HFF-Myc (cell line): Measurements from ENCODE around the gene E2F2.

Experiments
- DNase-seq: peaks from one replicate; pipeline ENCODE4 v3.0.0-alpha.2; 2011; ENCODE audit warnings: low read depth; ENCODE audit errors: extremely low read depth
- H3K4me3 ChIP-seq: replicated peaks from 2 replicates; pipeline ENCODE4 v1.5.1; 2011; ENCODE audit warnings: low read depth, mild to moderate bottlenecking, control low read depth, low read length
- TF ChIP-seq, protein P1 (sequence below): IDR thresholded peaks from 2 replicates; pipeline ENCODE4 v1.5.1; 2012; ENCODE audit warnings: mild to moderate bottlenecking, low read depth, low read length, control low read depth; ENCODE audit errors: missing control alignments

The E2F2 gene

DNA sequence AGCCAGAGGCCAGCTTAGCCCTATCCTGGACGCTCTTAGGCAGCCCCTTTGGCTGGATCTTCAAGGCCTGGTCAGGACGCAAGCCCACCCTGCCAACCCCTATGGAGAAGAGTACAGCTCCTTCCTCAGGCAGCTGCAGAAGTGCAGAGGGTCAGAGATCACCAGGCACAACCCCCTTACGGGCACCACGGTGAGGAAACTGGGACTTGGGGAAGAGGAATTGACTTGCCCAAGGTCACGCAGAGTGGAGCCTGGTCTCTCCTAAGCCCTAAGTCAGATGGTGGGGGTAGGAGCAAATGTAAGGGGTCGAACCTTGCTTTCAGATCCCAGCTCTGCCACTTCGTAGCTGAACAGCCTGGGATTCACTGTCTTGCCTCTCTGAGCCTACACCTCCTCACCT lies 3.7 kb downstream of the E2F2 start:
- TF ChIP-seq, protein P1, sequence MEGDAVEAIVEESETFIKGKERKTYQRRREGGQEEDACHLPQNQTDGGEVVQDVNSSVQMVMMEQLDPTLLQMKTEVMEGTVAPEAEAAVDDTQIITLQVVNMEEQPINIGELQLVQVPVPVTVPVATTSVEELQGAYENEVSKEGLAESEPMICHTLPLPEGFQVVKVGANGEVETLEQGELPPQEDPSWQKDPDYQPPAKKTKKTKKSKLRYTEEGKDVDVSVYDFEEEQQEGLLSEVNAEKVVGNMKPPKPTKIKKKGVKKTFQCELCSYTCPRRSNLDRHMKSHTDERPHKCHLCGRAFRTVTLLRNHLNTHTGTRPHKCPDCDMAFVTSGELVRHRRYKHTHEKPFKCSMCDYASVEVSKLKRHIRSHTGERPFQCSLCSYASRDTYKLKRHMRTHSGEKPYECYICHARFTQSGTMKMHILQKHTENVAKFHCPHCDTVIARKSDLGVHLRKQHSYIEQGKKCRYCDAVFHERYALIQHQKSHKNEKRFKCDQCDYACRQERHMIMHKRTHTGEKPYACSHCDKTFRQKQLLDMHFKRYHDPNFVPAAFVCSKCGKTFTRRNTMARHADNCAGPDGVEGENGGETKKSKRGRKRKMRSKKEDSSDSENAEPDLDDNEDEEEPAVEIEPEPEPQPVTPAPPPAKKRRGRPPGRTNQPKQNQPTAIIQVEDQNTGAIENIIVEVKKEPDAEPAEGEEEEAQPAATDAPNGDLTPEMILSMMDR = no peak
- H3K4me3 ChIP-seq = no peak overlapping the region
- DNase-seq = no peak

DNA sequence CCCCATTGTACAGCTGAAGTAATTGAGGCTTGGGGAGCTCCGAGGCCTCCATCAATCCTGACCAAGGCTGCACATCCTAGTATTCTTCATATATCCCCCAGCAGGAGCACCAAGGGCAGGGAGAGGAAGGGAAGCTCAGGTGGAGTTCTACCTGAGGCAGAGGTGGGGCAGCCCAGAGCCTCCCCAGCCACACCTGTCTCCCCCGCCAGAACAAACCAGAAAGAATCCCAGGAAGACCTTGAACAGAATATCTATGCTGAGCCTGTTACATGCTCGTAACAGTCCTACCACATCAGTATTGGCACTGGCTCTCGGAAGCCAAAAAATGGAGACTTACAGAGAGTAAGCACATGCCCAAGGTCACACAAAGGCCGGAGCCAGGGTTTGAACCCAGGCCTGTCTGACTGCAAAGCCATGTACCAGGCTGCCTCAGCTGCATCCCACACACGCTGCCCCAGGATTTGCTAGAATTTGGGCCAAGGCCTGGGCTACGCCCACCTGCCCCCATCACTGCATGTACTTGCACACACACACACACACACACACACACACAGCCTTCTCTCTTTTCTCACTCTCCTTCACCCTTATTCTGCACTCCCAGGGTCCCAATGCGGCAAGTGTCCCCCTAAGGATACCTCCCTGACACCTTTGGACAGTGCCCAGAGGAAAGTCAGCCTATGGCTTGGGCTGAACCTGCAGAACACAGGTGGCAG lies 4.5 kb downstream of the E2F2 start:
- TF ChIP-seq, protein P1 = no peak
- no peak overlapping the region for H3K4me3 ChIP-seq
- no peak for DNase-seq

DNA sequence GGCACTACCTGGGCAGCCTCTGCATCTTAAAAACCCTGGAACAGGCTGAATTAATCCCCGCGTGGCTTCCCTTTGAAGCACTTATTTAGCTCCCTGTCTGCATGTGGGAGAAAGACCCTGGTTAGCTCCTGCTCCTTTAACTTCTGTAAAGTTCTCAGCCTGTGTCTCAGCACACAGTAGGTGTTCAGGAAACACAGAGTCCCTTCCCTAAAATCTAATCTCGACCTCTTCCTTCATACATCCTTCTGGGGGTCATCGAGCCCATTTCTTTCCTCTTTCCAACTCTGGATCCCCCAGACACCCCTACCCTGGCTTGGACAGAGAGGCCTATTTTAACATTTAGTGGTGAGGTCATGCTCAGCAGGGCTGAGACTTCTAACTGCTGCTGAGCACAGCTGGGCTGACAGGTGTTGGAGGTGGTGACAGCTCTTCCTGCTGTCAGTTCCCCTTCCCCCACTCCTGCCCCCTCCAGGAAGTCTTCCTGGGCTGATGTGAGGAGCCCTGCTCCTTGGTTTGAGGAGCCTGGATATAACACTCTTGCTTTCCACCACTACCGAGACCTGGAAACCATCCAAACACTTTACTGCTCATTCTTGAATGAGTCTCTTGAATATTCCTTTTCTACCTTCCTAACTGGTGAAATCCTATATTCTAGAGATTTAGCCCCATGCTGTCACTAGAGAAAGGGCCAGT lies 5.3 kb downstream of the E2F2 start:
- TF ChIP-seq, protein P1 = no peak
- DNase-seq = no peak

DNA sequence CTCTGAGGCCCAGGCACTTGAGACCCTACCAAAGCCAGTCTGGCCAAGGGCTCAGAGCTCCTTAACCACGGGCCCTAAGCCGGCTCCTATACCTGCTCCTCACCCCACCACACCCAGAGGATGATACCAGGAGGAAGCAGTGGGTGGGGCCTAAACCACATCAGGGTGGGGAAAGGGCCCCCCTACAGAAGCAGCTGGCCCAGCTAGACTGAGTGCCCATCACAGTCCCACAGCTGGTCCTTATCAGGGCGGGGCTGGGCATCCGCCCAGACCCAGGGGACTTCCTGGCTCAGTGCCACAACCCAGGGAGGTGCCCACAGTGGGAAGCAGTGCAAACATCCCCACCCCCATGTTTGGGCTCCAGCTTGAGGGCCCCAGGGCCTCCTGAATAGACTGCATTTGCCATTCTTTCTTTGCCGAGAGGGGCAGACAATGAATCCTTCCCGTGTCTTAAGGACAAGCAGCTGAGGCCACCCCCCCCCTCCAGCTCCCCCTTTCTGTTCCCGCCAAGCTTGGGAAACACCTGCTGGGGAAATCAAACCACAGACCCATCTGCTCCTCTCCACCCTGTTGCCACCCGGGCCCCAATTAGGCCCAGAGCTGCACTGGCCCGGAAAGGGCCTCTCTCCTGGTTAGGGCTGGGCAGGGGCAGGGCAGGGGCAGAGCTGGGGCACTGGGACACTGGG lies 6.2 kb downstream of the E2F2 start:
- TF ChIP-seq, protein P1 = no peak
- DNase-seq = no peak
- H3K4me3 ChIP-seq = no peak overlapping the region

More for the DNA sequence above, 5.3 kb downstream of the E2F2 start:
- H3K4me3 ChIP-seq = no peak overlapping the region

DNA sequence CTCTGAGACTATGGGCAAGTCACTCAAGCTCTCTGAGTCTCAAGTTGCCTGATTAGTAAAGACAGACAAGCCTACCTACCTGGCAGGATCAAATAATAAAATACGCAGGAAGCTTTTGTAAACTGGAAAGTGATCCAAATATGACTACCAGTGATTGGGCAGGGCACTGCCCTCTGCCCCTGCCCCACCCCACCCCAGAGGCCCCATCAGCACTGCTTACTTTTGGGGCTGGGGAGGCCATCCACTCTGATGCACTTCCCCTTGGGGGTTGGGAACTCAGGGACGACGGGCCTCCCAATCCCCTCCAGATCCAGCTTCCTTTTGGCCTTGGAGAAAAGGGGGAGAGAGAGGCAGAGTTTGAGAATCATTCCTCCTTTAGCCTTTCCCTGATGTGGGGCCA lies 6.9 kb downstream of the E2F2 start:
- TF ChIP-seq, protein P1 = no peak
- DNase-seq = no peak
- no peak overlapping the region for H3K4me3 ChIP-seq

DNA sequence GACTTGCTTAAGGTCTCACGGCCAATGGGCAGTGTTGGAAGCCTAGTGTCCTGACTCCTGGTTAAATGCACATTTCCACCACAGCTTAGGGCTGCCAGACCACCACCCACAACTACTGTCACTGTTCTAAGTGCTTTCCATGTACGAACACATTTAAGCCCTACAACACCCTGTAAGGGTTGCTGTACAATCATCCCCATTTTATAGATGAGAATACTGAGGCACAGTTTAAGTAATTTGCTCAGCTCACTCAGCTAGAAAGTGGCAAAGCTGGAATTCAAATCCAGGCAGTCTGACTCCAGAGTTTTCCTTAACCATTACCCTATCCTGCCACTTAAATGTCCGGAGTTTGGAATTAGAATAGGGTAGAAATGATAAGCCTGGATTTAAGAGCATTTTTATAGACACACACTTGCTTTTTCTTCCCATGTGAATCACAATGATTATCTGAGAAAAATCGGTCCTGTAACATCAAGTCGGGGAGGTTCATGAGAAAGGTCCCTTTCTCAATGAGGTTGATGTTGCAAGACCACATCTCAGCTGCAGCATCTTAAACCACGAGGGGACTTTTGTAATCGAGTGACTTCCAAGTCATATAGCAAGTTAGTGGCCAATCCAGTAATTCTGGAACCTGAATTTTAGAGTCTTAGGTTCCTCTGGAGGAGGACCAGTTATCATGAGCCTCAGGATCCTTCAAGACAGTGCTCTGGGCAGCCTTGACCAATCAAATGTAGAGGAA lies 8.6 kb downstream of the E2F2 start:
- no peak for DNase-seq
- no peak overlapping the region for H3K4me3 ChIP-seq
- TF ChIP-seq, protein P1 = no peak
